Suprapubic skin (tissue), 4 donors: ENCODE measurements around the gene RBM4B. TPM values are rescaled to one million over a fixed set of nuclear protein-coding genes. Genes with fewer than 3 reads are reported as not detected.

Experiments used
- DNase-seq, 2 donors: peaks; one replicate each; pipeline ENCODE4 v3.0.0-alpha.2; 2019; ENCODE audit warnings: low spot score in 2 of 2
- H3K27ac ChIP-seq: fragments of 200-600 bp; sonication (generic); one replicate; pipeline ENCODE4 v1.5.1; 2019
- H3K27me3 ChIP-seq: fragments of 200-600 bp; sonication (generic); one replicate; pipeline ENCODE4 v1.5.1; 2019
- H3K36me3 ChIP-seq: fragments of 200-600 bp; sonication (generic); one replicate; pipeline ENCODE4 v1.5.1; 2019
- H3K4me1 ChIP-seq: fragments of 200-600 bp; sonication (generic); one replicate; pipeline ENCODE4 v1.5.1; 2019
- H3K4me3 ChIP-seq: fragments of 200-600 bp; sonication (generic); one replicate; pipeline ENCODE4 v1.5.1; 2019; ENCODE audit warnings: mild to moderate bottlenecking
- H3K9me3 ChIP-seq: fragments of 200-600 bp; sonication (generic); one replicate; pipeline ENCODE4 v1.5.1; 2019
- CTCF ChIP-seq, 2 donors: fragments of 200-600 bp in 1 of 2; fragments of 450-650 bp in 1 of 2; sonication (generic) in 1 of 2; IDR thresholded peaks; one replicate each; pipeline ENCODE4 v1.5.1; 2016 to 2019; ENCODE audit warnings: antibody characterized with exemption in 2 of 2, mild to moderate bottlenecking in 1 of 2, moderate library complexity in 1 of 2
- EP300 ChIP-seq: sonication (generic); formaldehyde crosslinking; IDR thresholded peaks from one replicate; pipeline ENCODE4 v1.6.1; 2017; ENCODE audit warnings: antibody characterized with exemption
- POLR2A ChIP-seq, 2 donors: fragments of 450-650 bp; IDR thresholded peaks; one replicate each; pipeline ENCODE4 v1.6.1; 2017; ENCODE audit warnings: antibody characterized with exemption in 2 of 2, mild to moderate bottlenecking in 2 of 2, moderate library complexity in 2 of 2
- POLR2AphosphoS5 ChIP-seq, 3 donors: sonication (generic); formaldehyde crosslinking; IDR thresholded peaks; one replicate each; pipeline ENCODE4 v1.6.1; 2017; ENCODE audit warnings: antibody characterized with exemption in 3 of 3
- WGBS: methylation state at CpG from one replicate; pipeline ENCODE4 v1.1.5; 2018; 5-methylcytosine and 5-hydroxymethylcytosine counted together
- total RNA-seq, 4 donors: library from RNA; depleted of rRNA; stranded (reverse); fragments of >200 nt; gene quantifications; one replicate each; pipeline ENCODE4 v1.1.0, GENCODE V29; 2016

RBM4B gene
- total RNA-seq, 4 donors from 2014 or later, result 16.7 to 27.1 (median 22.0) TPM

- TF ChIP-seq POLR2A (IDR thresholded peaks at IDR 0.05), result no peak
- TF ChIP-seq CTCF (IDR thresholded peaks at IDR 0.05), result no peak
- TF ChIP-seq POLR2AphosphoS5 (IDR thresholded peaks at IDR 0.05), result peak in 1 of 3 donors; percentile 24
- H3K4me3 ChIP-seq, result peak overlapping the region; percentile 11
- WGBS, result 54% methylated on average over 13 of the region's 15 CpGs
- peaks cover 35% of the 10 kb centered on the region for H3K4me1 ChIP-seq
- no peak for DNase-seq
- H3K27ac ChIP-seq, result peak overlapping the region; percentile 86
- no peaks in the 10 kb centered on the region for H3K27me3 ChIP-seq
- H3K36me3 ChIP-seq, result peaks cover 37% of the 10 kb centered on the region
- no peaks in the 10 kb centered on the region for H3K9me3 ChIP-seq
These were observed 8.6 kb upstream of the RBM4B start for GRCh38 chr11:66686100-66686785.

- Histone ChIP-seq H3K4me1 (peaks cover 35% of the 10 kb centered on the region), H3K27me3 (no peaks in the 10 kb centered on the region), H3K4me3 (peak overlapping the region; percentile 11), H3K27ac (peak overlapping the region; percentile 86), H3K36me3 (peaks cover 30% of the 10 kb centered on the region), H3K9me3 (no peaks in the 10 kb centered on the region)
- TF ChIP-seq POLR2AphosphoS5 (IDR thresholded peaks at IDR 0.05) (no peak), CTCF (IDR thresholded peaks at IDR 0.05) (no peak)
- peak in 1 of 2 donors; percentile 58 for DNase-seq
- 61% methylated on average over 21 of the region's 27 CpGs for WGBS
These were observed 7.8 kb upstream of the RBM4B start for GRCh38 chr11:66685276-66686099.

GRCh38 chr11:66684635-66685034 lies 6.9 kb upstream of the RBM4B start:
- H3K9me3 ChIP-seq, result no peaks in the 10 kb centered on the region
- H3K27ac ChIP-seq, result peak overlapping the region; percentile 86
- peaks cover 35% of the 10 kb centered on the region for H3K4me1 ChIP-seq
- 96% methylated on average over 2 of the region's 2 CpGs for WGBS
- peak; percentile 35 to 47 for DNase-seq
- no peak for TF ChIP-seq POLR2A (IDR thresholded peaks at IDR 0.05)
- no peak overlapping the region for H3K4me3 ChIP-seq
- H3K27me3 ChIP-seq, result no peaks in the 10 kb centered on the region
- H3K36me3 ChIP-seq, result peaks cover 22% of the 10 kb centered on the region

GRCh38 chr11:66683877-66684276 lies 6.2 kb upstream of the RBM4B start:
- Histone ChIP-seq H3K27me3 (no peaks in the 10 kb centered on the region), H3K4me1 (peaks cover 32% of the 10 kb centered on the region), H3K9me3 (no peaks in the 10 kb centered on the region), H3K4me3 (no peak overlapping the region), H3K36me3 (peaks cover 14% of the 10 kb centered on the region), H3K27ac (no peak overlapping the region)
- peak in 1 of 2 donors; percentile 53 for DNase-seq
- 87% methylated on average over 8 of the region's 8 CpGs for WGBS
- TF ChIP-seq CTCF (IDR thresholded peaks at IDR 0.05), result no peak
- no peak for TF ChIP-seq EP300
- TF ChIP-seq POLR2AphosphoS5 (IDR thresholded peaks at IDR 0.05), result no peak
- TF ChIP-seq POLR2A (IDR thresholded peaks at IDR 0.05), result no peak

- WGBS, result 81% methylated on average over 7 of the region's 7 CpGs
- no peaks in the 10 kb centered on the region for H3K9me3 ChIP-seq
- H3K4me3 ChIP-seq, result no peak overlapping the region
- DNase-seq, result no peak
- peaks cover 30% of the 10 kb centered on the region for H3K4me1 ChIP-seq
- no peak overlapping the region for H3K27ac ChIP-seq
- no peak for TF ChIP-seq CTCF (IDR thresholded peaks at IDR 0.05)
- TF ChIP-seq EP300, result no peak
- TF ChIP-seq POLR2AphosphoS5 (IDR thresholded peaks at IDR 0.05), result no peak
- no peak for TF ChIP-seq POLR2A (IDR thresholded peaks at IDR 0.05)
- peaks cover 7% of the 10 kb centered on the region for H3K36me3 ChIP-seq
- no peaks in the 10 kb centered on the region for H3K27me3 ChIP-seq
These were observed 3.4 kb upstream of the RBM4B start for GRCh38 chr11:66680966-66681645.
